Measurements from ENCODE around the gene PHEX.

DNA sequence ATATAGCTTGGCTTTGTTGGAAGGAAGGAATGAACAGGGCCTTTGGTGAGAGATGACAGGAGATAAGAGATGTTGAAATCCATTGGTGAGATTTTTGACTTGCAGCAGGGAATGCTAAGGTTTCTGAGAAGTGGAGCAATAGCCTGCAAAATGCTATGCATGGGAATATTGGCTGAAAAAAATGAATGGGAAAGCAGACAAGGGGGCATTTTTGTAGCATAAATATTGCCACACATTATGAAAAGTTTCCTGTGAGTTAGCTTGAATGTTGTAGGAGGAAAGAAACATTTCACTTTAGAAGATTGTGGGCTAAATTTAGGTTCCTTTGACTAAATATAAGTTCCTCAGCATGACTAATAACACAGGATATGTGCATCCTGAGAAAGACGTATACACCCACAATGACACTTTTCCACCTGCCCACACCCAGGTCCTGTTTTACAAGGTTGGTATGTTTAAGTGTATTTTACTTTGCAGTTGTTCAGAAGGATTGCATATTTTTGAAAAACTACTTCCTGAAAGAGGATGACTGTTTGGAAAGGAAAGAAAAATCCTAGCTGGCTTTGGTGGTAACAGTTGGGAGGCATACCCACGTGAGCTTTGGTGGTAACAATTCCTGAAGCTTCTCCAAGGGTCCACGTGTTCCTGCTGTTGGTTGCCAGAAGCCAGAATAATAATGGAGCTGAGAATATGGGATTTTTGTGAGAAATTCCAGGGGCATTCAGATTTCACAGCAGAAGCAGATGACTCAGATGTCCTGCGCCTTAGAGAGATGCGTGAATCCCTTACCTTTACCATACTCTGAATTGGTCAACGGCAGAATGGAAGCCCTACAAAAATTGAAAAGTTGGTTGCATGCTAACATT is 28.5 kb downstream of the PHEX start:
- TF ChIP-seq, protein P1, sequence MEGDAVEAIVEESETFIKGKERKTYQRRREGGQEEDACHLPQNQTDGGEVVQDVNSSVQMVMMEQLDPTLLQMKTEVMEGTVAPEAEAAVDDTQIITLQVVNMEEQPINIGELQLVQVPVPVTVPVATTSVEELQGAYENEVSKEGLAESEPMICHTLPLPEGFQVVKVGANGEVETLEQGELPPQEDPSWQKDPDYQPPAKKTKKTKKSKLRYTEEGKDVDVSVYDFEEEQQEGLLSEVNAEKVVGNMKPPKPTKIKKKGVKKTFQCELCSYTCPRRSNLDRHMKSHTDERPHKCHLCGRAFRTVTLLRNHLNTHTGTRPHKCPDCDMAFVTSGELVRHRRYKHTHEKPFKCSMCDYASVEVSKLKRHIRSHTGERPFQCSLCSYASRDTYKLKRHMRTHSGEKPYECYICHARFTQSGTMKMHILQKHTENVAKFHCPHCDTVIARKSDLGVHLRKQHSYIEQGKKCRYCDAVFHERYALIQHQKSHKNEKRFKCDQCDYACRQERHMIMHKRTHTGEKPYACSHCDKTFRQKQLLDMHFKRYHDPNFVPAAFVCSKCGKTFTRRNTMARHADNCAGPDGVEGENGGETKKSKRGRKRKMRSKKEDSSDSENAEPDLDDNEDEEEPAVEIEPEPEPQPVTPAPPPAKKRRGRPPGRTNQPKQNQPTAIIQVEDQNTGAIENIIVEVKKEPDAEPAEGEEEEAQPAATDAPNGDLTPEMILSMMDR (IDR thresholded peaks at IDR 0.05) = no peak
- no peak for TF ChIP-seq POLR2A (IDR thresholded peaks at IDR 0.05)
- no peak for TF ChIP-seq POLR2AphosphoS5 (IDR thresholded peaks at IDR 0.05; ENCODE audit: insufficient read depth in 1 of 2, low read depth in 1 of 2)
